ENCODE results near the gene MEIOB. TPM values are rescaled to one million over a fixed set of nuclear protein-coding genes. Genes with fewer than 3 reads are reported as not detected.
"Not testable (repeated sequence)": the region's sequence is repeated elsewhere in the genome, so short reads cannot be mapped to it uniquely, and the experiment has no call there.

Gene MEIOB
- total RNA-seq, 1 donor from 2014 or later: not detected

GRCh38 chr16:1877804-1878203, 5.8 kb upstream of the MEIOB start:
- Mint-ChIP-seq H3K36me3 (ENCODE audit: low read depth) (no peaks in the 10 kb centered on the region), H3K9me3 (no peaks in the 10 kb centered on the region), H3K4me1 (no peaks in the 10 kb centered on the region), H3K27me3 (peaks cover 19% of the 10 kb centered on the region), H3K4me3 (no peak overlapping the region), H3K27ac (no peak overlapping the region)
- intact Hi-C loops (cut with micrococcal nuclease): no loop called here
- ChIA-PET POLR2A (no interaction called here), CTCF (no interaction called here)
- no peak for TF ChIP-seq CTCF (IDR thresholded peaks at IDR 0.05)
- no peak for ATAC-seq (ENCODE audit: low read depth)
- DNase-seq: no peak

- Mint-ChIP-seq H3K9me3 (no peaks in the 10 kb centered on the region), H3K36me3 (ENCODE audit: low read depth) (no peaks in the 10 kb centered on the region), H3K4me1 (peaks cover 4% of the 10 kb centered on the region), H3K4me3 (no peak overlapping the region), H3K27ac (no peak overlapping the region), H3K27me3 (peaks cover 25% of the 10 kb centered on the region)
- DNase-seq (no peak), ATAC-seq (ENCODE audit: low read depth) (no peak)
- ChIA-PET CTCF (no interaction called here), POLR2A (no interaction called here)
- intact Hi-C loops (cut with micrococcal nuclease): no loop called here
- no peak for TF ChIP-seq CTCF (IDR thresholded peaks at IDR 0.05)
Measured at GRCh38 chr16:1877089-1877488, 5.1 kb upstream of the MEIOB start.

- CTCF ChIA-PET: no interaction called here
- H3K36me3 Mint-ChIP-seq (ENCODE audit: low read depth): no peaks in the 10 kb centered on the region
- peaks cover 25% of the 10 kb centered on the region for H3K27me3 Mint-ChIP-seq
- intact Hi-C loops (cut with micrococcal nuclease): no loop called here
- POLR2A ChIA-PET: no interaction called here
- no peak overlapping the region for H3K4me3 Mint-ChIP-seq
- no peaks in the 10 kb centered on the region for H3K9me3 Mint-ChIP-seq
- ATAC-seq (ENCODE audit: low read depth) (no peak), DNase-seq (no peak)
- H3K4me1 Mint-ChIP-seq: peaks cover 5% of the 10 kb centered on the region
- TF ChIP-seq CTCF (IDR thresholded peaks at IDR 0.05): no peak
- no peak overlapping the region for H3K27ac Mint-ChIP-seq
Measured at GRCh38 chr16:1876468-1876867, 4.5 kb upstream of the MEIOB start.

GRCh38 chr16:1876066-1876465, 4.1 kb upstream of the MEIOB start:
- ATAC-seq (ENCODE audit: low read depth); H3K36me3 Mint-ChIP-seq (ENCODE audit: low read depth); DNase-seq; CTCF ChIA-PET; H3K4me3 Mint-ChIP-seq; H3K4me1 Mint-ChIP-seq; H3K27ac Mint-ChIP-seq; POLR2A ChIA-PET; H3K9me3 Mint-ChIP-seq; intact Hi-C loops (cut with micrococcal nuclease): not testable (repeated sequence)
- H3K27me3 Mint-ChIP-seq: peaks cover 25% of the 10 kb centered on the region

- Mint-ChIP-seq H3K36me3 (ENCODE audit: low read depth) (no peaks in the 10 kb centered on the region), H3K4me1 (peaks cover 5% of the 10 kb centered on the region), H3K27me3 (peaks cover 25% of the 10 kb centered on the region), H3K27ac (no peak overlapping the region), H3K9me3 (no peaks in the 10 kb centered on the region), H3K4me3 (no peak overlapping the region)
- ChIA-PET POLR2A (no interaction called here), CTCF (no interaction called here)
- no peak for DNase-seq
- no peak for TF ChIP-seq CTCF (IDR thresholded peaks at IDR 0.05)
- intact Hi-C loops (cut with micrococcal nuclease): no loop called here
- ATAC-seq (ENCODE audit: low read depth): no peak
Measured at GRCh38 chr16:1874854-1875253, 2.9 kb upstream of the MEIOB start.

GRCh38 chr16:1870365-1871082, 1.4 kb downstream of the MEIOB start:
- ChIA-PET POLR2A (no interaction called here), CTCF (no interaction called here)
- no peaks in the 10 kb centered on the region for H3K36me3 Mint-ChIP-seq (ENCODE audit: low read depth)
- DNase-seq (no peak), ATAC-seq (ENCODE audit: low read depth) (no peak)
- peaks cover 8% of the 10 kb centered on the region for H3K27me3 Mint-ChIP-seq
- H3K9me3 Mint-ChIP-seq: no peaks in the 10 kb centered on the region
- H3K4me1 Mint-ChIP-seq: peaks cover 5% of the 10 kb centered on the region
- H3K27ac Mint-ChIP-seq: no peak overlapping the region
- no peak for TF ChIP-seq CTCF (IDR thresholded peaks at IDR 0.05)
- no peak overlapping the region for H3K4me3 Mint-ChIP-seq
- intact Hi-C loops (cut with micrococcal nuclease): no loop called here

Data from activated B cell treated with CpG ODN at 0.5 μM for 24 hours (primary cell).